HCT116 (cell line): ENCODE results near the gene TBX4. TPM values are rescaled to one million over a fixed set of nuclear protein-coding genes. Genes with fewer than 3 reads are reported as not detected.
A peak's percentile ranks its signal among the peaks of the same experiment; 100 is the strongest.

Experiments
- ATAC-seq: fragments of 200-7000 bp; cut with Tn5 transposase; 2 replicates; pipeline ENCODE4 v1.9.1; 2020; ENCODE audit warnings: mild to moderate bottlenecking, moderate library complexity
- BruUV-seq: library from RNA; stranded (reverse); fragments of 400-500 nt; replicated peaks from 2 replicates; lab custom pipeline; 2021; lab: Mats Ljungman, UMichigan
- CTCF ChIA-PET: fragments of 300-600 bp; sonication (Branson Sonifier 250); formaldehyde crosslinking; loops from one replicate; lab custom pipeline; 2021; ENCODE audit warnings: antibody characterized with exemption; lab: Charles Lee
- POLR2A ChIA-PET: fragments of 300-600, 350-600 bp; sonication (Branson Sonifier 250); formaldehyde crosslinking; loops from one replicate; lab custom pipeline; 2021; ENCODE audit warnings: antibody characterized with exemption; lab: Charles Lee
- RAD21 ChIA-PET, 2 experiments: fragments of 300-600 bp; sonication (Branson Sonifier 250); formaldehyde crosslinking; loops; one replicate each; lab custom pipeline; 2023; ENCODE audit warnings: low total read pairs in 2 of 2; ENCODE audit not compliant: uncharacterized antibody in 2 of 2, unreplicated experiment in 2 of 2, low non-redundant PET in 1 of 2; lab: Charles Lee
- DNase-seq: peaks from one replicate; pipeline ENCODE4 v3.0.0-alpha.2; 2010; ENCODE audit warnings: low read depth, low spot score
- H2AFZ ChIP-seq: fragments of 200-600 bp; shearing (Covaris generic), sonication (generic); 2 replicates; pipeline ENCODE4 v1.6.1; 2017; ENCODE audit warnings: low read depth, mixed run types, mixed read lengths, antibody characterized with exemption, low read length; ENCODE audit not compliant: poor library complexity, severe bottlenecking
- H3K27ac ChIP-seq: 2 replicates; pipeline ENCODE4 v1.5.1; 2012; ENCODE audit warnings: low read depth, low read length
- H3K27me3 ChIP-seq: fragments of 200-600 bp; sonication (generic); 2 replicates; pipeline ENCODE4 v1.6.1; 2016; ENCODE audit warnings: mixed run types, low read length, mixed read lengths; ENCODE audit not compliant: insufficient read depth
- H3K36me3 ChIP-seq, 2 experiments: fragments of 200-500 bp in 1 of 2; fragments of 200-600 bp in 1 of 2; sonication (Bioruptor generic) in 1 of 2; sonication (generic) in 1 of 2; 2 replicates each; pipeline versions ENCODE4 v1.5.1 to v1.6.1; 2014 to 2016; ENCODE audit warnings: low read length in 2 of 2, inconsistent platforms in 1 of 2, mixed read lengths in 1 of 2, mixed run types in 1 of 2; ENCODE audit not compliant: insufficient read depth in 2 of 2, control insufficient read depth in 1 of 2
- H3K4me1 ChIP-seq, 2 experiments: fragments of 200-600 bp in 1 of 2; sonication (generic) in 1 of 2; 2 replicates each; pipeline versions ENCODE4 v1.5.1 to v1.6.1; 2012 to 2017; ENCODE audit warnings: low read length in 2 of 2, inconsistent platforms in 1 of 2, mild to moderate bottlenecking in 1 of 2, mixed read lengths in 1 of 2, mixed run types in 1 of 2, moderate library complexity in 1 of 2; ENCODE audit not compliant: insufficient read depth in 2 of 2, control insufficient read depth in 1 of 2
- H3K4me2 ChIP-seq: fragments of 200-600 bp; sonication (generic); 2 replicates; pipeline ENCODE4 v1.6.1; 2017; ENCODE audit warnings: mixed run types, low read length, mixed read lengths
- H3K4me3 ChIP-seq, 2 experiments: fragments of 200-600 bp in 1 of 2; sonication (generic) in 1 of 2; replicated peaks in 1 of 2; 2 replicates each; pipeline ENCODE4 v1.5.1; 2011 to 2016; ENCODE audit warnings: low read length in 2 of 2, control low read depth in 1 of 2, low read depth in 1 of 2, mild to moderate bottlenecking in 1 of 2, mixed read lengths in 1 of 2, mixed run types in 1 of 2
- H3K79me2 ChIP-seq: fragments of 200-600 bp; sonication (generic); 2 replicates; pipeline ENCODE4 v1.6.1; 2017; ENCODE audit warnings: mild to moderate bottlenecking, mixed run types, low read length, moderate library complexity, mixed read lengths; ENCODE audit not compliant: insufficient read depth
- H3K9ac ChIP-seq: fragments of 200-600 bp; sonication (generic); 2 replicates; pipeline ENCODE4 v1.6.1; 2016; ENCODE audit warnings: low read length, mixed read lengths
- H3K9me2 ChIP-seq: fragments of 200-600 bp; sonication (generic), shearing (Covaris generic); 2 replicates; pipeline ENCODE4 v1.6.1; 2017; ENCODE audit warnings: mixed run types, mild to moderate bottlenecking, moderate library complexity; ENCODE audit not compliant: insufficient read depth
- H3K9me3 ChIP-seq, 2 experiments: fragments of 200-500 bp in 1 of 2; fragments of 200-600 bp in 1 of 2; sonication (Bioruptor generic) in 1 of 2; sonication (generic) in 1 of 2; 2 replicates each; pipeline ENCODE4 v1.6.1; 2014 to 2017; ENCODE audit warnings: low read length in 2 of 2, mixed read lengths in 2 of 2, inconsistent platforms in 1 of 2, low read depth in 1 of 2, mild to moderate bottlenecking in 1 of 2, mixed run types in 1 of 2, moderate library complexity in 1 of 2; ENCODE audit not compliant: control insufficient read depth in 1 of 2, insufficient read depth in 1 of 2
- H4K20me1 ChIP-seq: fragments of 200-600 bp; sonication (generic), shearing (Covaris generic); 2 replicates; pipeline ENCODE4 v1.6.1; 2017; ENCODE audit warnings: mixed run types, mild to moderate bottlenecking, moderate library complexity; ENCODE audit not compliant: insufficient read depth
- CBX3 ChIP-seq: IDR thresholded peaks from 2 replicates; pipeline ENCODE4 v1.6.1; 2012; ENCODE audit warnings: low read depth
- CTCF ChIP-seq, 3 experiments: fragments of 200-600 bp in 1 of 3; sonication (generic) in 1 of 3; IDR thresholded peaks in 2 of 3; conservative IDR thresholded peaks in 1 of 3; 2 replicates each; pipeline ENCODE4 v1.5.1; 2012 to 2017; ENCODE audit warnings: low read depth in 2 of 3, low read length in 2 of 3, antibody characterized with exemption in 1 of 3, borderline replicate concordance in 1 of 3, control low read depth in 1 of 3, mild to moderate bottlenecking in 1 of 3, mixed read lengths in 1 of 3, mixed run types in 1 of 3, moderate library complexity in 1 of 3; ENCODE audit not compliant: insufficient read depth in 1 of 3
- FOSL1 ChIP-seq: IDR thresholded peaks from 2 replicates; pipeline ENCODE4 v1.6.1; 2012; ENCODE audit warnings: low read depth
- MAX ChIP-seq: IDR thresholded peaks from 2 replicates; pipeline ENCODE4 v1.6.1; 2012
- POLR2AphosphoS5 ChIP-seq: IDR thresholded peaks from 2 replicates; pipeline ENCODE4 v1.6.1; 2011; ENCODE audit warnings: mild to moderate bottlenecking, low read depth, low read length, moderate library complexity
- RAD21 ChIP-seq: IDR thresholded peaks from 2 replicates; pipeline ENCODE4 v1.6.1; 2012; ENCODE audit warnings: low read depth, mild to moderate bottlenecking
- ZFX ChIP-seq: fragments of 450-650 bp; IDR thresholded peaks from 2 replicates; pipeline ENCODE4 v1.6.1; 2017
- intact Hi-C: fragments of 100-400 bp; cut with micrococcal nuclease; formaldehyde crosslinking; loops from 2 replicates; pipeline ENCODE4 v1.10.0; 2022
- total RNA-seq: library from RNA; stranded (reverse); gene quantifications from one replicate; pipeline ENCODE4 v1.2.1, GENCODE V29; 2021; ENCODE audit not compliant: unreplicated experiment

Gene TBX4
- total RNA-seq, 1 experiment from 2014 or later: 0.27 TPM

- Histone ChIP-seq H3K27ac (peak overlapping the region; percentile 97), H3K9ac (peak overlapping the region; percentile 77), H3K4me3 (peak overlapping the region; percentile 52 to 68), H2AFZ (peak overlapping the region; percentile 93), H4K20me1 (no peaks in the 10 kb centered on the region), H3K4me2 (peak overlapping the region; percentile 98), H3K27me3 (no peaks in the 10 kb centered on the region), H3K9me2 (no peaks in the 10 kb centered on the region), H3K4me1 (peaks cover 37 to 48% of the 10 kb centered on the region in 2 experiments), H3K36me3 (no peaks in the 10 kb centered on the region), H3K9me3 (no peaks in the 10 kb centered on the region), H3K79me2 (no peaks in the 10 kb centered on the region)
- ATAC-seq (peak; percentile 71), DNase-seq (peak; percentile 36)
- TF ChIP-seq FOSL1 (no peak), CTCF (IDR thresholded peaks at IDR 0.05 in 2 of 3, conservative IDR thresholded peaks at IDR 0.05 in 1 of 3; ENCODE audit: borderline replicate concordance in 1 of 3, insufficient read depth in 1 of 3, low read depth in 2 of 3, low read length in 2 of 3) (peak in 2 of 3 experiments; percentile 30 to 68; a peak in 3 of 6 replicates), MAX (peak; percentile 15; the same call in 1 of the 2 replicates), CBX3 (no peak), RAD21 (peak; percentile 48), POLR2AphosphoS5 (peak; percentile 49), ZFX (peak; percentile 80)
- CTCF ChIA-PET: interaction anchor here (0.6 to 3.1 kb wide), 6 partner anchors 15 to 700 kb away, joined by 3 to 32 read pairs (median 8); no protein-coding TSS in a partner anchor
- intact Hi-C loops: loop anchor here (1.0 to 5.0 kb wide), 3 partner anchors 407 to 658 kb away; partner anchors contain the start of gene MED13
- no TSS peak for BruUV-seq
- POLR2A ChIA-PET: interaction anchor here (0.9 kb wide), 1 partner anchor 689 kb away, joined by 3 read pairs; no protein-coding TSS in a partner anchor
- RAD21 ChIA-PET: interaction anchor here (0.6 to 1.3 kb wide), 6 partner anchors 145 to 689 kb away, joined by 3 to 4 read pairs (median 4); no protein-coding TSS in a partner anchor
Measured at GRCh38 chr17:61409301-61410112, 42.7 kb upstream of the TBX4 start.
